HG03378 (cell line): ENCODE data around the gene ARHGAP6.
"Not testable (repeated sequence)": the region's sequence is repeated elsewhere in the genome, so short reads cannot be mapped to it uniquely, and the experiment has no call there.

ENCODE experiments used
- ATAC-seq: cut with Tn5 transposase; IDR thresholded peaks from one replicate; pipeline ENCODE4 v1.9.1; 2021; ENCODE audit warnings: mild to moderate bottlenecking, moderate library complexity; ENCODE audit not compliant: unreplicated experiment

Gene ARHGAP6

DNA sequence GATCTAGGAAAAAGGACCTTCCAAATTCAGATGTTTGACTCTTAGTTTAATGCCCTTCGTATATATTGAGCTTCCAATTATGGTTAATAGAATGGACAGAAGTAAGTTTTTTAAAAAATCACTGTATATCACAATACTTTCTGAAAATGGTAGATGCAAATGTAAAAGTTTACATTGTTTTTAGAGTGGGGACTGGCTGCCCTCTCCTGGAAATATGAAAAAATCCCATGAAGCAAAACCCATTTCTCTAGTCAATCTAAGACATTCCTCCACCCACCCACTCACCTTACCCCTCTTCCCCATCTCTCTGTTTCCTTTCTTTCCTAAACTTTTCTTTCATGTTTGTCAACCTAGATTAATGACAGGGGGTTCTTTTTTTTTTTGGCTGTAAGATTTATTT lies 134.5 kb downstream of the ARHGAP6 start:
- ATAC-seq: no peak

DNA sequence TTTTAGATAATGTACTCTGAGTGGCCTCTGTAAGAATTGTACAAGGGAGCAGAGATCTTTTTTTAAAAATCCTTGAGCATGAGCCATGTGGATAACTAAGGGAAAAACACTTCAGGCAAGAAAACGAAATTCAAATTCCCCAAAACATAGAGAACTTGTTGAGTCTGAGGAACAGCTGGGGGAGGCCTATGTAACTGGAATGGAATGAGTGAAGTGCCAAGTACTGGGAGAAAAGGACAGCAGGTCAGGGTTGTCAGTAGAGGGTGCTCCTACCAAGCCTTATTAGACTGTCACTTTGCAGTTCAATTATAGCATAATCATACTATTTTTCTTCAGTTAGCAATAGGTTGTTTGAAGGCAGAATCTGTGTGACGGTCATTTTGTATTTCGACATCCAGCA lies 135.1 kb downstream of the ARHGAP6 start:
- no peak for ATAC-seq

DNA sequence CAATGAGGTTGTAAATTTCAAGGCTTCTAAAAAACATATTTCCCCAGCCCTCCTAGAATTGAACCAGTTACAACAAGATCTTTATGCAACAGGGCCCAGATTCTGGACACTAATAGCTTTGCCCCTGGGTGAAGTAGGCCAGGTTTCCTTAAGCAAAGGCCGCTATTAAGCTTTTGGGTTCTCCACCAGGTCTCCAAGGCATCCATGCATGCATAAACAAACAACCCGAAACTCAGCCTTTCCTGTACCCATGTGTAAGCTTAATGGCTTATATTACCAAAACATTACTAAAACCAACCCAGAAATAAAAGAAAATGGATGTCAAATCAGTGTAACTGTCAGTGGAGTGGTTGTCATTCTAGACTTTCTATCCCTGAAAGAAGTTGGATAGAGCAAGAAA lies 137.1 kb downstream of the ARHGAP6 start:
- no peak for ATAC-seq

DNA sequence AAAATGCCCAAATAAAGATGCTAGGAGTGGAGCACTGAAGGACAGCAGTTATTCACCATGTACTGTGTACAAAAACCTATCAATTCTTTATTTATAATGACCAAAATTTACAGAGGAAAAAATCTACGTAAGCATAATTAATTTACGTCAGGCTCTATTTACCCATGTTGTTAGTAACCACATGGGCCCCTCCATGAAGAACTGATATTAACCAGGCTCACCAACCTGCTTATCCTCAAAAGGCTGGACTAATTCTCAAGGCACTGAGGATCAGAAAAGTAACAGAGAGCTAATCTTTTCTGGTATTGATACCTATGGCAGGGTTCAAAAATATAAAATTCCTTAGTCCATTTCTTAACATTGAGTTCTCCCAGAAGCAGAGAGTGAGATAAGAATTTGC lies 140.0 kb downstream of the ARHGAP6 start:
- no peak for ATAC-seq

DNA sequence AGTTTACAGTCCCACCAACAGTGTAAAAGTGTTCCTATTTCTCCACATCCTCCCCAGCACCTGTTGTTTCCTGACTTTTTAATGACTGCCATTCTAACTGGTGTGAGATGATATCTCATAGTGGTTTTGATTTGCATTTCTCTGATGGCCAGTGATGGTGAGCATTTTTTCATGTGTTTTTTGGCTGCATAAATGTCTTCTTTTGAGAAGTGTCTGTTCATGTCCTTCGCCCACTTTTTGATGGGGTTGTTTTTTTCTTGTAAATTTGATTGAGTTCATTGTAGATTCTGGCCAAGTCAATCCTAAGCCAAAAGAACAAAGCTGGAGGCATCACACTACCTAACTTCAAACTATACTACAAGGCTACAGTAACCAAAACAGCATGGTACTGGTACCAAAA lies 146.5 kb downstream of the ARHGAP6 start:
- not testable (repeated sequence) for ATAC-seq

DNA sequence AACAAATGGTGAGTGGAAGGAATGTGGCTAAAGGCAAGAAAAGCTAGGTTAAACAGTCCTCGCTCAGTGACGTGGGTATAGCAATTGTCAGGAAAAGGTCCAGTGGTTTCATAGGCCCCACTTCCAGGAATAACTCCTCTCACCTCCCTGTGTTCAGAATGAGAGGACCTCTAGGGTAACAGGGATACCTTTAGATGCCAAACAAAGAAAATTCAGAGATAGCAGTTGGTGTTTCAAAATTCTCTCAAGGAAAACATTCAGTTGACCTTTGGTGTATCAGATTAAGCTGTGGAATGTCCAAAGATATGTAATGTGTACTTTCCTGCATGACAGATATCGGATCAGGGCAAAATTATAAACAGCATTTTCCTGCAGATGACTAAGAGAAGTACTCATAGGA lies 155.9 kb downstream of the ARHGAP6 start:
- ATAC-seq: no peak

DNA sequence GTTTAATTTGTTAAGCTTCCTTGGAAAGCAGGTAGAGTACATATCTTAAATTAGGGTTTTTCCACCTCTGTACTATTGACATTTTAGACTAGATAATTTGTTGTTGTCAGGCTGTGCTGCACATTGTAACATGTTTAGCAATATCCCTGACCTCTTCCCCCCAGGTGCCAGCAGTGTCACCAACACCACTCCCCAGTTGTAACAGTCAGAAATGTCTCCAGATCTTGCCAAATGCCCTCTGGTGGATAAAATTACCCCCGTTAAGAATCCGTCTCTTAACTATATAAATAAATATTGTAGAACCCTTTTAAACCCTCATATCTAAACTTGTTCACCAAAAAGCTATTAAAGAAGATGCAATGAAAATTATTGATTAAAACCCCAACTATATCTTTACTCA lies 161.5 kb downstream of the ARHGAP6 start:
- no peak for ATAC-seq

DNA sequence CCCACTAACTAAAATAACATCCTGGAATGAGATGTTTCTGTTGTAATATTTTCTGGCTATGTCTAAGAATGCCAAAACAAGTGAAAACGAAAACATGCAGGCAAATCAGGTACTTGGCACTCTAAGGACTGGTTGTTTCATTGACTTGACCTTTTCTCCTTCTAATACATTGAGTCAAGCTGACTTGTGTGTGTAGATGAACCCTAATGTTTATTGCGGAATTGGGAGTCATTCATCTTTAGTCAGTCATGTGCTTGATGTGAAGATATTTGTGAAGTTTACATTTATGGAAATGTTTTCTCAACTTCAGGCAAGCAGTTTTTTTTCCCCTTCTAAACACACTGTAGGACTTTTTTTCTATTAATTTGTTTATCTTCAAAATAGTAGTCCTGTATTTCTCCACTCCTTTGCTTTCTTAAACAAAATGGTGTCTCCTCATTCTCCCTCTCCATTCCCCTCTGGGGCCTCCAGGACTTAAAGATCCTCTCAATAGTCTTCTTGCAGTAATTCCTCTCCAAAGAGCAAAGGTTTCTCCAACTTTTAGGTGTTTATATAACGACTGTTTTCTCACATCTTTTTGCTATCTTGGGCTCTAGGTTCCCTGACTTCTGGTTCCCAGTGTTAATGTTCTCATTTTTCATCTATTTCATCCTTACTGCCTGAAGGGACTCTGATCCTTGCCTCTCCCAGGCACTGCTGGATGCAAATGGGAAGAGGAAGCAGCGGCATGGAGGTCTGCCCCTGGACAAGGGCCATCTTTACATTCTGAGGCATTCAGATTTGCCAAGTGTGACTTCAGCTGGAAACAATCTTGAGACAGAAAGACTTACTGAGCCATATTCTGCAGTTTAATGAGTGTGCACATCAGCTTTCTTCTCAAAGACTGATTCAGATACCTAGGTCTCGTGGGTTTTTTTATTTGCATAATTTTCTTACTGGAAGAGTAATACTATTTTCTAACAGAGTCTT lies 166.4 kb downstream of the ARHGAP6 start:
- ATAC-seq: no peak

DNA sequence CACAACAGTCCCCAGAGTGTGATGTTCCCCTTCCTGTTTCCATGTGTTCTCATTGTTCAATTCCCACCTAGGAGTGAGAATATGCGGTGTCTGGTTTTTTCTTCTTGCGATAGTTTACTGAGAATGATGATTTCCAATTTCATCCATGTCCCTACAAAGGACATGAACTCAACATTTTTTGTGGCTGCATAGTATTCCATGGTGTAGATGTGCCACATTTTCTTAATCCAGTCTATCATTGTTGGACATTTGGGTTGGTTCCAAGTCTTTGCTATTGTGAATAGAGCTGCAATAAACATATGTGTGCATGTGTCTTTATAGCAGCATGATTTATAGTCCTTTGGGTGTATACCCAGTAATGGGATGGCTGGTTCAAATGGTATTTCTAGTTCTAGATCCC lies 174.3 kb downstream of the ARHGAP6 start:
- ATAC-seq: not testable (repeated sequence)

DNA sequence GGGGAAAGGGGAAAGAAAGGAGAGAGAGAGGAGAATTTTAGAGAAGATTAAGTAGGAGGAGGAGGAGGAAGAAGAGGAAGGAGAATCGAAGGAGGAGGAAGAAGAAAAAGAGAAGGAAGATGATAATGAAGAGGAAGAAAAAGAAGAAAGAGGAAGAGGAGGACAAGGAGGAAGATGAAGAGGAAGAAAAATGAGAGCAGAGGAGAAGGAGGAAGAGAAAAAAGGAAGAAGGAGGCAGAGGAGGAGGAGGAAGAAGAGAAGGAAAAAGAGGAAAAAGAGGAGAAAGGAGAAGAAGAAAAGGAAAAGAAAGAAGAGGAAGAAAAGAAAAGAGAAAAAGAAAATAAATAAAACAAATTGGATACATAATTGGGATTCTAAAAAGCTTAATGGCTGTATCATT lies 181.4 kb downstream of the ARHGAP6 start:
- ATAC-seq: no peak

DNA sequence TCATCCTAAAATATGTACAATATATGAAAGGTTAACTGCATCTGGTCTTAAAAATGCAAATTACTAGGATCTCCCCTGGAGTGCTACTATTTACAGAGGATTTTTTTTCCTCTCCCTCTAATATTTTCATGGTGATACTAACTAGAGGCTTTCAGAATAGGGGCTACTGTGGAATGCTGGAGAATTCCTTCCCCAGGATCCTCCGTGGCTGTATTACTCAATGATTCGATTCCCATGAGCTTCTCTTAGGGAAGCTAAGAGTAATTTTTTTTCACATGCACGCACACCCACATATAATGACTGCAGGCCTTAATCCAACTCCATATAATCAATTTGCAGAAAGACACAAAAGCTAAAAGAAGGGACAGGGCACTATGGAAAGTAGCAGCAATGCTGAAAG lies 184.7 kb downstream of the ARHGAP6 start:
- ATAC-seq: no peak

DNA sequence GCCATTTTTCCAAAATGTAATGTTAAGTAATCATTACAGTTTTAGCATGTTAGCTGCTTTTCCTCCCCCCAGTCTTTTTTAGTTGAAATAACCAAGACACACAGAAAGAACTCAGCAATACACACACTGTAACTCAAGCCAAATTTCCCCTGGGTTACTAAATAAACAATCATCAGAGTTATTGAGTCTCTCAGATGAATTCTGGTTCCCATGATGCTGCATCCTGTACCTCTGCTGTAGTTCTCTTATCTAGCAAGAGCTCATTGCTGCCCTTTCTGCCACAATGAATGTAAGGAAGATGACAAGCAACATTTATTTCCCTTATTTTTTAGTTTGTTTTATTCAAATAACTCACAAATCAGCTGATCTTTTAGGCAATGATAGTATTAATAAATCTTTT lies 185.1 kb downstream of the ARHGAP6 start:
- ATAC-seq: no peak

DNA sequence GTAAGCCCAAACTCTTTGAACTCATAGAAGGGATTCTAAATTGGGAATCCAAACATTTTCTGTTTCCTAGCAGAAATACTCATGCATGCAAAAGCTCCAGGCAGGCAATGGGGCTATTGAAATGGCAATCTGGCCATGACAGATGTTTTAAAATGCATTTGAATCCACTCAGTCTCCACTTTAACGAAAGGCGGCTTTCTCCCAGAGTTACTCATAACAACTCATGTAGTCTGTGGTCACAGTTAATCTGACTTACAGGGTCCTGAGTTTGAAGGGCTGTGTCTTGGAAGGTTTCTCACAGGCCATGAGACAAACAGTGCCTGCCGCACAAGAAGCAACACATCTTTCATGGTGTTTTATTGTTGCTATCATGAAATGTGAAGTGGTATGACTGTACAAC lies 186.8 kb downstream of the ARHGAP6 start:
- no peak for ATAC-seq

DNA sequence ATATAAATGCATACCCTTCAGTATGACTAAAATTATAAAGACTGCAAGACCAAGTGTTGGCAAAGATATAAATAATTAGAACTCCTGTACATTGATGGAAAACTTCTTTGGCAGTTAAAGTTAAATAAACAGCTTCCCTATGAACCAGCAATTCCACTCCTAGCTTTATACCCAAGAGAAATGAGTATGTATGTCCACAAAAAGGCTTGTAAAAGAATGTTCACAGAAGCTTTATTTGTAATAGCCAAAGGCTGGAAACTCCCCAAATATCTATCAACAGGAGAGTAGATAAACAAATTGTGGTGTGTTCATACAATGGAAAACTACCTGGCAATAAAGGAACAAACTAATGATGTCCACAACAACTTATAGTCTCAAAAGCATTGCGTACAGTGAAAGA lies 187.7 kb downstream of the ARHGAP6 start:
- ATAC-seq: no peak

DNA sequence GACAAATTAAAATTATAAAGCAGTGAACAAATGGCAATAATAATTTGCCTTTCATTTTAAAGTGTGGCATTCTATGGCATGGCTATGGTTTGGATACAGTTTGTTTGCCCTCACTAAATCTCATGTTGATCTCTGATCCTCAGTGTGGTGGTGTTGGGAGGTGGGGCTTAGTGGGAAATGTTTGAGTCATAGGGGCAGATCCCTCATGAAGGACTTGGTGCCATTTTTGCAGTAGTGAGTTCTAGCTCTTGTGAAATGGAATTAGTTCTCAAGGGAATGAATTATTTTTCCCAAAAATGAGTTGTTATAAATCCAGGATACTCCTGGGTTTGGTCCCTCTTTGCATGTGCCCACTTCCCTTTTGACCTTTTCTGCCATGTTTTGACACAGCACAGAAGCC lies 191.1 kb downstream of the ARHGAP6 start:
- ATAC-seq: no peak

DNA sequence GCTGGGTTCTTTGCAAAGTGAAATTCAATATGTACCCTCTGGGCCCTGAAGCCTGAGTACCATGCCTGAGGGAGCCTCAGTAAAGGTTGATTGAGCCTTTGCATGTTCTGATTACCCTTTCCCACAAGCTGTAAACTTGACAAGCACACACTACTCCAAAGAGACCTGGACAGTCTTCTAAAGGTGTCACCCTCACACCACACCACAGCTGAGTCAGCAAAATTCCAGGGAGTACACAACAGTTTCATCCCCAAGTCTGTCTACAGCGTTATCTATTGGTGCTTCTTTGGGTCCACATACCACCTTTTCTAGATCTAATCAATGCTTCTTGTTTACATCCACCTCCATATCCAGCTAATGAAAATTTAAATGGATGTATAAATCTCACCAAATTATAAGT lies 191.7 kb downstream of the ARHGAP6 start:
- no peak for ATAC-seq

DNA sequence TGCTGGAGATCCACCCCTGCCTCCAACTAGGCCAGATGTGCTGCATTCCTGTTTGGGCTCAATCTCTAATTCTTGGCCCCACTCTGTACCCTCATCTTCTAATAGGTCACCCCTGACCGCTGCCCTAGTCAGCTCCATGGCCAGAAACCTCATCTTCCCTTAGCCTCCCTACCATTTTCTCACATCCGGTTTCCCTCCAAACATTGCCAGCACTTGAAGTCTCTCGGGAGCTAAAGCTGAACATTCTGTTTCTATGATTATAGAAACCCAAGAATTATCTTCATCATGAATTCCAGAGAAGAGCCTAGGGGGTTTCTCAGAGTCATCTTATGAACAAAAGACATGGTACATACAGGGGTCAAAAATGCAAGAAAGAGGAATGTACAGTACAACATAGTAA lies 192.8 kb downstream of the ARHGAP6 start:
- no peak for ATAC-seq

DNA sequence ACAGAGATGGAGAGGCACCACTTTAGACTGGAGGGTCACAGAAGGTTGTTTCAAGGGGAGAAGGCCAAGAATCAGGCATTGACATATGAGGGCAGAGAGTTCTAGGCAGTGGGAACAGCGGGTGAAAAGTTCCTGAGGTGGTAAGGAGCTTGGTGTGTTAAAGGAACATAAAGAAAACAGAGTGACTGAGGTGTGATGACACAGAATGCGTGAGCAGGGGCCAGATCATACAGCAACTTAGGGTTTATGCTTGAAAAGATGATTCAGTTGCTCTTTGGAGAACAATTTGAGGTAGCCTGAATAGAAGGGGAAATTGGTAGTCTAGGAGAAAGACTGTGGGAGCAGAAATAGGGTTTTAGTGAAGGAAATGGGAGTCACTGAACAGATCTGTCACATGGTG lies 193.3 kb downstream of the ARHGAP6 start:
- no peak for ATAC-seq

DNA sequence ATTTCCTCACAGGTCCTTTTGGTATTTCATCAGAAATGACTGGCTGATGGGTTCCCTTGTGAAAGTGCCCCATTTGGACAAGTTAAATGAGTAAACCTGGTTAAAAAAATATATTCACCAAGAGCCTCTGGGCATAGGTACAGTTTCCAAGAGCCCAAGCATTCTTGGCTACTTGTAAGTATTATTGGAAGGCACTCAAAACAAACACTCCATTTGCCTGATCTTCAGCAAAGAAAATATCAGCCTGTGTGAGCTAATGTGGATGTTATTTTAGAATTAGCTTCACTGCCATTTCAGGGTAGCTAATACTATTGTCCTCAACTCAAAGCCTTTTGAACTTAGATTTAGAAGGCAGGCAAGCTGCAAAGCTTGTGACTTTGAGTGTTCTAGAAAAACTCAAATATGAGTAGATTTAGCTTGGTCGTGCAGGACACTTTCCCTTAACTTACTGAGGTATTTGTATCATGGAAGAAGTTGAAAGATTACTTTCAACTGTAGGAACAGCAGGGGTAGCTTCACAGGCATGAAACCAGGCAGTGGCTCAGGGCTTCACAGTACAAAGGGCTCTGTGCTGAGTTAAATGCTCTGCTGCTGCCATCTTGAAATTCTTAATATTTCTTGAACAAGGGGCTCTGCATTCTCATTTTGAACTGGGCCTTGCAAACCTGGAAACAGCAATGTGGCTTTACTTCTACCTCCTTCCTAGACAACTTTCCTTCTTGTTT lies 195.3 kb downstream of the ARHGAP6 start:
- no peak for ATAC-seq

DNA sequence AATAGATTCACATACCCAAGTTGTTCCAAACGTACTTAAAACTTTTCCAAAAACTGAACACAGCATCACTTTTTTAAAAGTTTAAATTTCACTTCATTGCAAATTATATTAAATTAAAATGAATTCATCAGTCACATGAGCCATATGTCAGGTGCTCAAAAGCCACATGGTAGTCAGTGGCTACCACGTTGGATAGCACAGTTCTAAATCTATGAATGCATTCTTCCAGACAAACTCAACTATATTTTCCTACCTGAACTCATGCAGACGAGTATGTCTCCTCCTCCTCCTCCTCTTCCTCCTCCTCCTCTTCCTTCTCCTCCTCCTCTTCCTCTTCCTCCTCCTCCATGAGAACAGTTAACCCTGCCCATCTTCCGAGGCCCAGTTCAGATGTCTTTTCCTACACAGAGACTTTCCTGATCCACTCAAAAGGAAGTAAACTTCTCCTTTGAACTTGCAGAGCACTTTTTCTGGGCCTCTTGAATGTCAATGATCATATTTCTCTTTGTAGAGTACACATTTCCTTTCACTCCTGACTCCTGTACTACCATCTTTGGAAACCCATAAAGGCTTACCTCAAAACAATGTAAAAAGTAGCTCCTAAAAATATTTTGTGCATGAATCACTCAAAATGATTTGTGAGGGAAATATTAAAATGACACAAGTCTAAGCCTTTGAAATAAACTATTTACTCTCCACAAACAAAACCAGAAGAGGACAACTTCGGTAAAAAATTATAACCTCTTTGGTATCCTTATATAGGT lies 199.9 kb downstream of the ARHGAP6 start:
- ATAC-seq: no peak

DNA sequence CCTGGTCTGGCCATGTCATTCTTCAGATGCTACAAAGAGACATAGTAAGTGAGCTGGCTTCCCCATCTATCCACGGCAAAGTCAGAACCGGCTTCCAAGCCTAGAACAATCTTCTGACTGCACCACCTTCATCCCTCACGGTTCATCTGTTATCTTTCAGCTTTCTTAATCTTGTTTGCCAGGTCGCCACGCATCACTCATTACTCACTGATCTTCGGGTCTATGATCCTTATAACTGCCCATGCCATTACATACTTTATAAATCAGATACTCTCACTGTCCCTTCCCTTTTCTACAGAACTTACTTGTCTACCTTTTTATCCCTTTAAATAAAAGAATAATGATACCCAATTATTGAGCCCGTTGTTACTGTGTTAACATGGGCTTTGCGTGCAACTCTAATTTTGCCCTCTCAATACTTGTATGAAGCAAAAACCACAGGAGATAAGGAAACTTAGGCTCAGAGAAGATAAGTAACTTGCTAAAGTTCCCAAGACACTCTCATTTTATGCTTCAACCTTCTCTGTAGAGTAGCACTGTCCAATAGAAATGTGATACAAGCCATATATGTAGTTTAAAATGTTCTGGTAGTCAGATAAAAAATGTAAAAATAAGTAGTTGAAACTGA lies 200.8 kb downstream of the ARHGAP6 start:
- no peak for ATAC-seq
